ENCODE results near the gene PDIA5.
"Not testable (repeated sequence)": the region's sequence is repeated elsewhere in the genome, so short reads cannot be mapped to it uniquely, and the experiment has no call there.

Gene PDIA5

DNA sequence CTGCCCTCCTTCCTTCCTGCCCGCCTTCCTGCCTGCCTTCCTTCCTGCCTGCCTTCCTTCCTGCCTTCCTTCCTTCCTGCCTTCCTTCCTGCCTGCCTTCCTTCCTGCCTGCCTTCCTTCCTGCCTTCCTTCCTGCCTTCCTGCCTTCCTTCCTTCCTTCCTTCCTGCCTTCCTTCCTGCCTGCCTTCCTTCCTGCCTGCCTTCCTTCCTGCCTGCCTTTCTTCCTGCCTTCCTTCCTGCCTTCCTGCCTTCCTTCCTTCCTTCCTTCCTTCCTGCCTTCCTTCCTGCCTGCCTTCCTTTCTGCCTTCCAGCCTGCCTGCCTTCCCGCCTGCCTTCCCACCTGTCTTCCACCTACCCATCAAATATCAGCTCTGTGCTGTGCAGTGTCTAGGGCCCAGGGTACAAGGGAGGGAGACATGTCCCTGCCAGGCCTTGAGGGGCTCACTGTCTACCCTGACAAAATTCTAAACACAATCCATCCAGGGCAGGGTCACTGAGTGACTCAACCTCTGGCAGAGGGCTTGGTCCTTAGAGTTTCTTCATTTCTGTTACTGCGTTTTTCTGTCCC is 85.1 kb downstream of the PDIA5 start:
- not testable (repeated sequence) for H4K8ac ChIP-seq (ENCODE audit: low read length); H2BK12ac ChIP-seq (ENCODE audit: low read length in 2 of 2); H2AFZ ChIP-seq (ENCODE audit: low read depth, low read length); H3K18ac ChIP-seq (ENCODE audit: low read depth in 1 of 2, low read length in 2 of 2); H3K9ac ChIP-seq (ENCODE audit: low read length); H3K79me1 ChIP-seq (replicated peaks; ENCODE audit: low read length, poor library complexity, severe bottlenecking); DNase-seq; H4K91ac ChIP-seq (ENCODE audit: low read length); H3K4me1 ChIP-seq (ENCODE audit: control insufficient read depth, insufficient read depth, low read depth, low read length); H3K27ac ChIP-seq (ENCODE audit: low read length, poor library complexity, severe bottlenecking); H3K9me3 ChIP-seq (ENCODE audit: control insufficient read depth, low read length); H3K4me3 ChIP-seq (ENCODE audit: insufficient read depth in 1 of 2, low read depth in 1 of 2, low read length in 2 of 2); H3K4me2 ChIP-seq (ENCODE audit: low read length, poor library complexity, severe bottlenecking); H2AK5ac ChIP-seq (ENCODE audit: low read length, severe bottlenecking); H2BK120ac ChIP-seq (ENCODE audit: low read depth, low read length); H3K27me3 ChIP-seq (ENCODE audit: control insufficient read depth in 1 of 2, insufficient read depth in 1 of 2, low read length in 2 of 2); H2BK5ac ChIP-seq (ENCODE audit: low read depth, low read length, poor library complexity, severe bottlenecking); H3K4ac ChIP-seq (ENCODE audit: low read depth in 1 of 2, low read length in 2 of 2); H2BK15ac ChIP-seq (ENCODE audit: low read depth, poor library complexity, severe bottlenecking)
- peak overlapping the region in 1 of 2 experiments; percentile 35 for H3K23ac ChIP-seq (ENCODE audit: low read length in 2 of 2)
- peak overlapping the region in 1 of 2 experiments; percentile 61 for H3K14ac ChIP-seq (ENCODE audit: low read length in 2 of 2)
- peaks cover 76 to 96% of the 10 kb centered on the region in 2 experiments for H3K36me3 ChIP-seq (ENCODE audit: control insufficient read depth in 1 of 2, insufficient read depth in 2 of 2, low read depth in 1 of 2, low read length in 2 of 2)
- WGBS, result 94% methylated on average over 2 of the region's 3 CpGs

- no peak overlapping the region for H3K23ac ChIP-seq (ENCODE audit: low read length in 2 of 2)
- no peak overlapping the region for H2BK5ac ChIP-seq (ENCODE audit: low read depth, low read length, poor library complexity, severe bottlenecking)
- H3K27me3 ChIP-seq (ENCODE audit: control insufficient read depth in 1 of 2, insufficient read depth in 1 of 2, low read length in 2 of 2), result no peaks in the 10 kb centered on the region
- peaks cover 4% of the 10 kb centered on the region for H3K79me1 ChIP-seq (replicated peaks; ENCODE audit: low read length, poor library complexity, severe bottlenecking)
- peaks cover 2% of the 10 kb centered on the region for H3K4me1 ChIP-seq (ENCODE audit: control insufficient read depth, insufficient read depth, low read depth, low read length)
- no peak overlapping the region for H2BK12ac ChIP-seq (ENCODE audit: low read length in 2 of 2)
- H4K91ac ChIP-seq (ENCODE audit: low read length), result no peak overlapping the region
- no peak overlapping the region for H3K14ac ChIP-seq (ENCODE audit: low read length in 2 of 2)
- no peak overlapping the region for H2BK120ac ChIP-seq (ENCODE audit: low read depth, low read length)
- no peak overlapping the region for H3K18ac ChIP-seq (ENCODE audit: low read depth in 1 of 2, low read length in 2 of 2)
- no peak overlapping the region for H3K4me2 ChIP-seq (ENCODE audit: low read length, poor library complexity, severe bottlenecking)
- no peak overlapping the region for H3K4me3 ChIP-seq (ENCODE audit: insufficient read depth in 1 of 2, low read depth in 1 of 2, low read length in 2 of 2)
- no peaks in the 10 kb centered on the region for H3K9me3 ChIP-seq (ENCODE audit: control insufficient read depth, low read length)
- WGBS, result 97% methylated on average over 3 of the region's 3 CpGs
- H4K8ac ChIP-seq (ENCODE audit: low read length), result no peak overlapping the region
- H2AFZ ChIP-seq (ENCODE audit: low read depth, low read length), result no peak overlapping the region
- DNase-seq, result no peak
- no peak overlapping the region for H2BK15ac ChIP-seq (ENCODE audit: low read depth, poor library complexity, severe bottlenecking)
- H3K4ac ChIP-seq (ENCODE audit: low read depth in 1 of 2, low read length in 2 of 2), result no peak overlapping the region
- H3K36me3 ChIP-seq (ENCODE audit: control insufficient read depth in 1 of 2, insufficient read depth in 2 of 2, low read depth in 1 of 2, low read length in 2 of 2), result peaks cover 76 to 96% of the 10 kb centered on the region in 2 experiments
- H3K9ac ChIP-seq (ENCODE audit: low read length), result no peak overlapping the region
- no peak overlapping the region for H2AK5ac ChIP-seq (ENCODE audit: low read length, severe bottlenecking)
- H3K27ac ChIP-seq (ENCODE audit: low read length, poor library complexity, severe bottlenecking), result no peak overlapping the region
Measured at GRCh38 chr3:123152687-123153086, 85.9 kb downstream of the PDIA5 start.

DNA sequence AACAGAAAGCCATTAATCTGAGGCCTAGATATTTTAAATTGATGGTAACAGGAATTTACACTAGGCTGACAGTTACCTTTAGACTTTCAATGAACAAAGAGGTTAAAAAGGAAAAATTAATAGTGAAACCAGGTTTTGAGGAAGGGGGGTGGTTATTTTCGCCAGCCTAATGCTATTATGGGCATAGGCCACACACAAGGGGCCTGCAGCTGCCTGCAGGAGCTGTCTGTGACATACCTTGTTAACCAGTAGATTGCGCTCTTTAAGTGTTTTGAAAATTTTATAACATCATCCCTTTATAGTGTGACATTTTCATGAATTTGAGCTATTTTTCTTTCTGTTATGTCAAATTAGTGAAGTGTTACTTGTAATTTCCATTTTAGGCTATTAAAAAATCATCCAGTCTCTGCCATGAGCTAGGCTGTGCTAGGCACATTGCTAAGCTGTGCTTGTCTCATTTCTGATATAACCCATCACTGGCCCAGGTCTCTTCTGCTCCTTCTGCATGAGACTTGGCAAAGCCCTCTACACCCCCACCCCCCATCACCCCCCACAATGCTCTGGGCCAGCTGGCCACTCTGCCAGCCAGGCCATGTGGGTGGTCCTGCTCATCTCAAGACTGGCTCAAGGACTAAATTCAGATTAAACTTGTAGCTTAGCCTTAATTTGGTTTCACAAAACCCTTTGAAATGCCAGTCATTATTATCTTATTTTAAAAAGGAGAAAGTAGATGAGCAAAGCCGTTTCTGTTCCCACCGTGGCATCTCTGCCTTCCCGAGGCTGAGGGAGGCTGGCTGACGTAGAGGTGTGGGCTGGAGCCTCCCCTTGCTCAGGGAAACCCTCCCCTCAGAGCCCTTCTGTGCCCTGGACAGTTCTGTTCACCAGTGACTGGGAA is 86.5 kb downstream of the PDIA5 start:
- Histone ChIP-seq H3K79me1 (replicated peaks; ENCODE audit: low read length, poor library complexity, severe bottlenecking) (peaks cover 4% of the 10 kb centered on the region), H2AK5ac (ENCODE audit: low read length, severe bottlenecking) (no peak overlapping the region), H3K4me2 (ENCODE audit: low read length, poor library complexity, severe bottlenecking) (no peak overlapping the region), H2BK5ac (ENCODE audit: low read depth, low read length, poor library complexity, severe bottlenecking) (no peak overlapping the region), H2BK120ac (ENCODE audit: low read depth, low read length) (no peak overlapping the region), H3K36me3 (ENCODE audit: control insufficient read depth in 1 of 2, insufficient read depth in 2 of 2, low read depth in 1 of 2, low read length in 2 of 2) (peaks cover 76 to 96% of the 10 kb centered on the region in 2 experiments), H3K4ac (ENCODE audit: low read depth in 1 of 2, low read length in 2 of 2) (no peak overlapping the region), H3K27me3 (ENCODE audit: control insufficient read depth in 1 of 2, insufficient read depth in 1 of 2, low read length in 2 of 2) (no peaks in the 10 kb centered on the region), H3K23ac (ENCODE audit: low read length in 2 of 2) (no peak overlapping the region), H3K4me1 (ENCODE audit: control insufficient read depth, insufficient read depth, low read depth, low read length) (peaks cover 2% of the 10 kb centered on the region), H2BK12ac (ENCODE audit: low read length in 2 of 2) (no peak overlapping the region), H2AFZ (ENCODE audit: low read depth, low read length) (no peak overlapping the region), H3K18ac (ENCODE audit: low read depth in 1 of 2, low read length in 2 of 2) (no peak overlapping the region), H4K91ac (ENCODE audit: low read length) (no peak overlapping the region), H3K27ac (ENCODE audit: low read length, poor library complexity, severe bottlenecking) (no peak overlapping the region), H3K9me3 (ENCODE audit: control insufficient read depth, low read length) (no peaks in the 10 kb centered on the region), H3K9ac (ENCODE audit: low read length) (no peak overlapping the region), H3K4me3 (ENCODE audit: insufficient read depth in 1 of 2, low read depth in 1 of 2, low read length in 2 of 2) (no peak overlapping the region), H3K14ac (ENCODE audit: low read length in 2 of 2) (no peak overlapping the region), H4K8ac (ENCODE audit: low read length) (no peak overlapping the region), H2BK15ac (ENCODE audit: low read depth, poor library complexity, severe bottlenecking) (no peak overlapping the region)
- 91% methylated on average over 5 of the region's 6 CpGs for WGBS
- DNase-seq, result no peak

All from mesenchymal stem cell (in vitro differentiated cells and primary cell).